ENCODE results near the gene GPBP1L1. TPM values are rescaled to one million over a fixed set of nuclear protein-coding genes. Genes with fewer than 3 reads are reported as not detected.
"Not testable (repeated sequence)": the region's sequence is repeated elsewhere in the genome, so short reads cannot be mapped to it uniquely, and the experiment has no call there.

GPBP1L1 gene
- total and polyA plus RNA-seq, 4 donors = 40.4 to 153 (median 80.5) TPM

DNA sequence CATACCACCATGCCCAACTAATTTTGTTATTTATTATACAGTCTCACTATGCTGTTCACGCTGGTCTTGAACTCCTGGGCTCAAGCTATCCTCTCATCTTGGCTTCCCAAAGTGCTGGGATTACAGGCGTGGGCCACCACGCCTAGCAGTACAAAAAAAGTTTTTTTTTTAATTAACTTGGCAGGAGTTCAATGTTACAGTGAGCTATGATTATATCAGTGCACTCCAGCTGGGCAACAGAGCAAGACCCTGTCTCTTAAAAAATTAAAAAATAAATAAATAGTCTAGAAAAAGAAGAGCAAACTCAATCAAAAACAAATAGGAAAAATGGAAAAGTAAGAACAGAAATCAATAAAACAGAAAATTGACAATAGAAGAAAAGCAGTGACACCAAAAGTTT is 27.4 kb upstream of the GPBP1L1 start:
- TF ChIP-seq, protein P1, sequence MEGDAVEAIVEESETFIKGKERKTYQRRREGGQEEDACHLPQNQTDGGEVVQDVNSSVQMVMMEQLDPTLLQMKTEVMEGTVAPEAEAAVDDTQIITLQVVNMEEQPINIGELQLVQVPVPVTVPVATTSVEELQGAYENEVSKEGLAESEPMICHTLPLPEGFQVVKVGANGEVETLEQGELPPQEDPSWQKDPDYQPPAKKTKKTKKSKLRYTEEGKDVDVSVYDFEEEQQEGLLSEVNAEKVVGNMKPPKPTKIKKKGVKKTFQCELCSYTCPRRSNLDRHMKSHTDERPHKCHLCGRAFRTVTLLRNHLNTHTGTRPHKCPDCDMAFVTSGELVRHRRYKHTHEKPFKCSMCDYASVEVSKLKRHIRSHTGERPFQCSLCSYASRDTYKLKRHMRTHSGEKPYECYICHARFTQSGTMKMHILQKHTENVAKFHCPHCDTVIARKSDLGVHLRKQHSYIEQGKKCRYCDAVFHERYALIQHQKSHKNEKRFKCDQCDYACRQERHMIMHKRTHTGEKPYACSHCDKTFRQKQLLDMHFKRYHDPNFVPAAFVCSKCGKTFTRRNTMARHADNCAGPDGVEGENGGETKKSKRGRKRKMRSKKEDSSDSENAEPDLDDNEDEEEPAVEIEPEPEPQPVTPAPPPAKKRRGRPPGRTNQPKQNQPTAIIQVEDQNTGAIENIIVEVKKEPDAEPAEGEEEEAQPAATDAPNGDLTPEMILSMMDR (IDR thresholded peaks at IDR 0.05; ENCODE audit: control extremely low read depth, extremely low read depth) = no peak
- Histone ChIP-seq H3K27me3 (ENCODE audit: control insufficient read depth in 3 of 3, insufficient read depth in 3 of 3, low read length in 2 of 3) (no peaks in the 10 kb centered on the region), H3K27ac (ENCODE audit: low read depth in 1 of 2, low read length in 1 of 2) (no peak overlapping the region), H3K4me3 (no peak overlapping the region), H3K9me3 (ENCODE audit: control insufficient read depth in 4 of 4, insufficient read depth in 3 of 4, low read length in 3 of 4) (no peaks in the 10 kb centered on the region), H3K9ac (ENCODE audit: insufficient read depth in 1 of 2, low read length in 2 of 2) (no peak overlapping the region), H3K4me1 (ENCODE audit: control insufficient read depth in 5 of 5, insufficient read depth in 5 of 5, low read length in 5 of 5) (no peaks in the 10 kb centered on the region), H3K36me3 (ENCODE audit: control insufficient read depth in 4 of 4, insufficient read depth in 4 of 4, low read length in 4 of 4) (peaks cover 0 to 14% (median 2%) of the 10 kb centered on the region in 4 donors)
- ATAC-seq (ENCODE audit: insufficient read depth, low FRiP score) = no peak
- no peak for DNase-seq
- WGBS, 2 donors = 94 to 97% methylated on average over 3 of the region's 3 CpGs

- ATAC-seq (ENCODE audit: insufficient read depth, low FRiP score) = no peak
- Histone ChIP-seq H3K27ac (ENCODE audit: low read depth in 1 of 2, low read length in 1 of 2) (no peak overlapping the region), H3K9me3 (ENCODE audit: control insufficient read depth in 4 of 4, insufficient read depth in 3 of 4, low read length in 3 of 4) (no peaks in the 10 kb centered on the region), H3K36me3 (ENCODE audit: control insufficient read depth in 4 of 4, insufficient read depth in 4 of 4, low read length in 4 of 4) (peaks cover 3 to 9% (median 4%) of the 10 kb centered on the region in 4 donors), H3K27me3 (ENCODE audit: control insufficient read depth in 3 of 3, insufficient read depth in 3 of 3, low read length in 2 of 3) (no peaks in the 10 kb centered on the region), H3K9ac (ENCODE audit: insufficient read depth in 1 of 2, low read length in 2 of 2) (no peak overlapping the region), H3K4me1 (ENCODE audit: control insufficient read depth in 5 of 5, insufficient read depth in 5 of 5, low read length in 5 of 5) (no peaks in the 10 kb centered on the region), H3K4me3 (no peak overlapping the region)
- TF ChIP-seq, protein P1 (IDR thresholded peaks at IDR 0.05; ENCODE audit: control extremely low read depth, extremely low read depth) = no peak
- 100% methylated on average over 1 of the region's 1 CpG for WGBS, 2 donors
- DNase-seq = no peak
Measured at GRCh38 chr1:45704637-45705036, 18.3 kb upstream of the GPBP1L1 start.

GRCh38 chr1:45694823-45695222 is 8.5 kb upstream of the GPBP1L1 start:
- no peak overlapping the region for H3K27ac ChIP-seq (ENCODE audit: low read depth in 1 of 2, low read length in 1 of 2)
- peaks cover 6 to 12% (median 7%) of the 10 kb centered on the region in 4 donors for H3K36me3 ChIP-seq (ENCODE audit: control insufficient read depth in 4 of 4, insufficient read depth in 4 of 4, low read length in 4 of 4)

GRCh38 chr1:45693811-45694210 is 7.5 kb upstream of the GPBP1L1 start:
- ATAC-seq (ENCODE audit: insufficient read depth, low FRiP score); H3K4me1 ChIP-seq (ENCODE audit: control insufficient read depth in 5 of 5, insufficient read depth in 5 of 5, low read length in 5 of 5); H3K4me3 ChIP-seq; H3K27me3 ChIP-seq (ENCODE audit: control insufficient read depth in 3 of 3, insufficient read depth in 3 of 3, low read length in 2 of 3); H3K9me3 ChIP-seq (ENCODE audit: control insufficient read depth in 4 of 4, insufficient read depth in 3 of 4, low read length in 3 of 4); DNase-seq; H3K9ac ChIP-seq (ENCODE audit: insufficient read depth in 1 of 2, low read length in 2 of 2); H3K27ac ChIP-seq (ENCODE audit: low read depth in 1 of 2, low read length in 1 of 2): not testable (repeated sequence)
- 85 to 86% methylated on average over 8 of the region's 8 CpGs for WGBS, 2 donors
- H3K36me3 ChIP-seq (ENCODE audit: control insufficient read depth in 4 of 4, insufficient read depth in 4 of 4, low read length in 4 of 4) = peaks cover under 1 to 11% (median 7%) of the 10 kb centered on the region in 4 donors

More at GRCh38 chr1:45694823-45695222, 8.5 kb upstream of the GPBP1L1 start:
- Histone ChIP-seq H3K9me3 (ENCODE audit: control insufficient read depth in 4 of 4, insufficient read depth in 3 of 4, low read length in 3 of 4) (no peaks in the 10 kb centered on the region), H3K4me3 (no peak overlapping the region), H3K4me1 (ENCODE audit: control insufficient read depth in 5 of 5, insufficient read depth in 5 of 5, low read length in 5 of 5) (no peaks in the 10 kb centered on the region), H3K9ac (ENCODE audit: insufficient read depth in 1 of 2, low read length in 2 of 2) (no peak overlapping the region), H3K27me3 (ENCODE audit: control insufficient read depth in 3 of 3, insufficient read depth in 3 of 3, low read length in 2 of 3) (no peaks in the 10 kb centered on the region)
- 92 to 95% methylated on average over 7 of the region's 7 CpGs for WGBS, 2 donors
- TF ChIP-seq, protein P1 (IDR thresholded peaks at IDR 0.05; ENCODE audit: control extremely low read depth, extremely low read depth) = no peak
- no peak for ATAC-seq (ENCODE audit: insufficient read depth, low FRiP score)
- DNase-seq = no peak

Data from lung (tissue), 12 donors.